K562 (cell line): Measurements from ENCODE around the gene SDC1. TPM values are rescaled to one million over a fixed set of nuclear protein-coding genes. Genes with fewer than 3 reads are reported as not detected.

Source experiments
- ATAC-seq: fragments of 200-7000 bp; cut with Tn5 transposase; 3 replicates; pipeline ENCODE4 v1.9.1; 2020; ENCODE audit warnings: moderate library complexity
- BruUV-seq: library from RNA; stranded (reverse); fragments of 400-500 nt; replicated peaks from 2 replicates; lab custom pipeline; 2021; lab: Mats Ljungman, UMichigan
- CTCF ChIA-PET: fragments of 300-600 bp; formaldehyde crosslinking; extraction: SDS; loops from one replicate; lab custom pipeline; 2021; ENCODE audit warnings: low intra/inter-chr PET ratio; lab: Yijun Ruan, JAX
- POLR2A ChIA-PET: fragments of 300-600, 350-650 bp; sonication (Branson Sonifier 250); formaldehyde crosslinking; extraction: SDS; loops from one replicate; lab custom pipeline; 2021; ENCODE audit warnings: antibody characterized with exemption, inconsistent platforms; lab: Yijun Ruan, JAX
- DNase-seq, 4 experiments: peaks; one replicate each; pipeline versions ENCODE4 v3.0.0 to v3.0.0-alpha.2; 2011 to 2018; ENCODE audit warnings: low spot score in 3 of 4, mixed read lengths in 3 of 4; ENCODE audit errors: extremely low read depth in 1 of 4
- FAIRE-seq: peaks from 2 replicates; lab custom pipeline; 2011; peaks lifted over from hg19 to GRCh38; lab: Jason Lieb, UNC
- H2AFZ ChIP-seq: 2 replicates; pipeline ENCODE4 v1.6.0; 2011; ENCODE audit warnings: low read depth, low read length, control low read depth, inconsistent platforms
- H3K27ac ChIP-seq: fragments of 200-600 bp; 3 replicates; pipeline ENCODE4 v1.8.0; 2011; ENCODE audit warnings: low read depth, mild to moderate bottlenecking, control low read depth, inconsistent platforms, low read length, moderate library complexity, mixed read lengths; ENCODE audit errors: extremely low read depth
- H3K27me3 ChIP-seq, 2 experiments: fragments of 300-600 bp in 1 of 2; 2 replicates in 1 of 2; 3 replicates in 1 of 2; pipeline versions ENCODE4 v1.6.0 to v1.8.0; 2011; ENCODE audit warnings: inconsistent platforms in 2 of 2, low read length in 2 of 2, mild to moderate bottlenecking in 1 of 2, mixed read lengths in 1 of 2, moderate library complexity in 1 of 2; ENCODE audit not compliant: control insufficient read depth in 2 of 2, insufficient read depth in 2 of 2
- H3K36me3 ChIP-seq: fragments of 300-600 bp; 3 replicates; pipeline ENCODE4 v1.8.0; 2011; ENCODE audit warnings: mild to moderate bottlenecking, low read length, inconsistent platforms; ENCODE audit not compliant: control insufficient read depth, insufficient read depth
- H3K4me1 ChIP-seq, 2 experiments: fragments of 200-600 bp in 1 of 2; replicated peaks in 1 of 2; 2 replicates in 1 of 2; 3 replicates in 1 of 2; pipeline versions ENCODE4 v1.5.1 to v1.8.0; 2011; ENCODE audit warnings: inconsistent platforms in 2 of 2, low read length in 2 of 2, mild to moderate bottlenecking in 1 of 2, mixed read lengths in 1 of 2, moderate library complexity in 1 of 2; ENCODE audit not compliant: control insufficient read depth in 2 of 2, insufficient read depth in 2 of 2
- H3K4me2 ChIP-seq: 2 replicates; pipeline ENCODE4 v1.6.1; 2011; ENCODE audit warnings: low read length, control low read depth, inconsistent platforms, mixed read lengths; ENCODE audit not compliant: insufficient read depth
- H3K4me3 ChIP-seq: fragments of 200-600 bp; sonication (generic), shearing (Covaris generic); 2 replicates; pipeline ENCODE4 v1.5.1; 2016; ENCODE audit warnings: control low read depth, inconsistent platforms
- H3K79me2 ChIP-seq: fragments of 200-600 bp; 3 replicates; pipeline ENCODE4 v1.8.0; 2011; ENCODE audit warnings: low read length, inconsistent platforms; ENCODE audit not compliant: control insufficient read depth, insufficient read depth
- H3K9ac ChIP-seq, 2 experiments: 2 replicates each; pipeline versions ENCODE4 v1.6.0 to v1.6.1; 2011; ENCODE audit warnings: low read depth in 2 of 2, low read length in 2 of 2, control low read depth in 1 of 2, inconsistent platforms in 1 of 2, mild to moderate bottlenecking in 1 of 2, mixed read lengths in 1 of 2; ENCODE audit not compliant: insufficient read depth in 1 of 2
- H3K9me1 ChIP-seq: one replicate; pipeline ENCODE4 v1.6.0; 2011; ENCODE audit warnings: inconsistent platforms, mild to moderate bottlenecking, low read length, moderate library complexity; ENCODE audit not compliant: control insufficient read depth, insufficient read depth
- H3K9me3 ChIP-seq: replicated peaks from 2 replicates; pipeline ENCODE4 v1.5.1; 2011; ENCODE audit warnings: low read depth, low read length, inconsistent platforms; ENCODE audit not compliant: control insufficient read depth, insufficient read depth
- H4K20me1 ChIP-seq: replicated peaks from 2 replicates; pipeline ENCODE4 v1.6.1; 2011; ENCODE audit warnings: low read length, inconsistent platforms, mixed read lengths; ENCODE audit not compliant: control insufficient read depth, insufficient read depth
- C11orf30 ChIP-seq: fragments of 450-650 bp; IDR thresholded peaks from 2 replicates; pipeline ENCODE4 v1.6.1; 2016; ENCODE audit warnings: low read depth, mild to moderate bottlenecking
- GABPA ChIP-seq: fragments of 200-800 bp; sonication (Bioruptor generic); conservative IDR thresholded peaks from 2 replicates; pipeline ENCODE4 v1.6.1; 2016; ENCODE audit warnings: low read depth, missing genetic modification characterization, missing compliant biosample characterization
- MEIS2 ChIP-seq: fragments of 450-650 bp; IDR thresholded peaks from 2 replicates; pipeline ENCODE4 v1.6.1; 2014; ENCODE audit warnings: mild to moderate bottlenecking; ENCODE audit not compliant: partially characterized antibody
- PBX2 ChIP-seq, 2 experiments: IDR thresholded peaks in 1 of 2; conservative IDR thresholded peaks in 1 of 2; 2 replicates each; pipeline ENCODE4 v1.6.1; 2016; ENCODE audit warnings: low read depth in 2 of 2, mild to moderate bottlenecking in 1 of 2, missing compliant biosample characterization in 1 of 2, missing genetic modification characterization in 1 of 2, moderate library complexity in 1 of 2
- PHF8 ChIP-seq: fragments of 200-600 bp; sonication (generic); IDR thresholded peaks from 2 replicates; pipeline ENCODE4 v1.6.1; 2012; ENCODE audit warnings: mixed run types, mild to moderate bottlenecking, inconsistent platforms, low read length, moderate library complexity, borderline replicate concordance
- PKNOX1 ChIP-seq: fragments of 450-650 bp; IDR thresholded peaks from 2 replicates; pipeline ENCODE4 v1.6.1; 2016
- RBFOX2 ChIP-seq: fragments of 200-400 bp; formaldehyde crosslinking; IDR thresholded peaks from 2 replicates; pipeline ENCODE4 v1.6.1; 2017; ENCODE audit warnings: low read depth, mild to moderate bottlenecking, low read length, moderate library complexity
- ZBTB1 ChIP-seq: sonication (generic); formaldehyde crosslinking; IDR thresholded peaks from 2 replicates; pipeline ENCODE4 v1.8.1; 2023; ENCODE audit warnings: missing genetic modification reagents, low read depth, mild to moderate bottlenecking, borderline replicate concordance
- ZBTB8A ChIP-seq: fragments of 450-650 bp; IDR thresholded peaks from 2 replicates; pipeline ENCODE4 v1.6.1; 2018; ENCODE audit warnings: mild to moderate bottlenecking, moderate library complexity; ENCODE audit not compliant: partially characterized antibody
- ZNF512 ChIP-seq: IDR thresholded peaks from 2 replicates; pipeline ENCODE4 v1.6.1; 2016; ENCODE audit warnings: missing genetic modification characterization, missing compliant biosample characterization
- ZNF740 ChIP-seq, 3 experiments: fragments of 200-800 bp in 1 of 3; sonication (Bioruptor generic) in 1 of 3; sonication (generic) in 1 of 3; formaldehyde crosslinking in 1 of 3; IDR thresholded peaks; 2 replicates each; pipeline versions ENCODE4 v1.6.1 to v1.8.0; 2016 to 2022; ENCODE audit warnings: mild to moderate bottlenecking in 2 of 3, missing compliant biosample characterization in 2 of 3, missing genetic modification characterization in 2 of 3, missing genetic modification reagents in 1 of 3
- WGBS: fragments of 100-300 bp; shearing (Covaris generic); methylation state at CpG from one replicate; pipeline ENCODE4 v1.1.6; 2016; ENCODE audit warnings: low coverage, mixed read lengths; ENCODE audit not compliant: insufficient coverage; ENCODE audit errors: missing lambda C conversion rate; 5-methylcytosine and 5-hydroxymethylcytosine counted together
- in situ Hi-C: fragments of 300-500 bp; cut with MboI; formaldehyde crosslinking; loops from 4 replicates; pipeline ENCODE4 v1.15.0; 2018; ENCODE audit warnings: inconsistent platforms, mixed read lengths
- intact Hi-C: fragments of 100-400 bp; cut with micrococcal nuclease; formaldehyde crosslinking; loops from 2 replicates; pipeline ENCODE4 v1.14.2; 2022
- polyA plus RNA-seq, 8 experiments: library from polyadenylated mRNA; depleted of rRNA in 4 of 8; stranded (reverse) in 5 of 8; unstranded in 3 of 8; fragments of >200 nt; fragmentation: Nextera tagmentation in 2 of 8; fragmentation: Illumina TruSeq in 1 of 8; extraction: Ambion mirVana in 2 of 8; extraction: Trizol in 1 of 8; gene quantifications; 2 replicates each; pipeline versions ENCODE4 v1.2.1 to v1.2.3, GENCODE V29; 2011 to 2014; ENCODE audit warnings: inconsistent platforms in 1 of 8, missing spikeins in 1 of 8
- total RNA-seq, 7 experiments: library from RNA; depleted of rRNA in 6 of 7; stranded (reverse); fragments of >200 nt in 6 of 7; fragmentation: Illumina TruSeq in 2 of 7; extraction: Trizol in 2 of 7; gene quantifications; 2 replicates each; pipeline versions ENCODE4 v1.2.1 to v1.2.3, GENCODE V29; 2011 to 2021; ENCODE audit warnings: low replicate concordance in 1 of 7

Gene SDC1
- total and polyA plus RNA-seq, 9 of the 15 experiments (the other 6 are each of a cell fraction or from before 2014, with no cell fraction given) = 0.06 to 2.7 (median 0.49) TPM

GRCh38 chr2:20212459-20212870, 12.5 kb downstream of the SDC1 start:
- ChIA-PET POLR2A (interaction anchor here (0.6 to 0.8 kb wide), 3 partner anchors 9 to 587 kb away, joined by 3 to 4 read pairs (median 3); no protein-coding TSS in a partner anchor), CTCF (no interaction called here)
- peak in 2 of 4 experiments; percentile 32 to 50 for DNase-seq
- Histone ChIP-seq H3K9ac (peak overlapping the region in 1 of 2 experiments; percentile 39; a peak in 1 of 4 replicates), H2AFZ (peak overlapping the region; percentile 38), H3K4me2 (no peak overlapping the region), H3K9me3 (no peaks in the 10 kb centered on the region), H3K27me3 (peaks cover 0 to 31% of the 10 kb centered on the region in 2 experiments; a peak in 1 of 5 replicates), H3K4me1 (peaks cover 16 to 29% of the 10 kb centered on the region in 2 experiments), H3K4me3 (no peak overlapping the region), H3K9me1 (no peaks in the 10 kb centered on the region), H3K79me2 (no peaks in the 10 kb centered on the region), H4K20me1 (no peaks in the 10 kb centered on the region), H3K27ac (no peak overlapping the region), H3K36me3 (no peaks in the 10 kb centered on the region)
- BruUV-seq = no TSS peak
- intact Hi-C loops (no loop called here), in situ Hi-C loops (no loop called here)
- WGBS = 31% methylated on average over 10 of the region's 11 CpGs
- TF ChIP-seq C11orf30 (no peak), PBX2 (CRISPR knock-in tag; IDR thresholded peaks at IDR 0.05; ENCODE audit: low read depth) (0 out of 2 replicates have a peak, but pooled peaks have one; percentile 25), PBX2 (tag; conservative IDR thresholded peaks at IDR 0.05; ENCODE audit: low read depth) (peak; percentile 88), PKNOX1 (peak; percentile 89), PHF8 (peak; percentile 17; the same call in 1 of the 2 replicates), RBFOX2 (0 out of 2 replicates have a peak, but pooled peaks have one; percentile 10), ZBTB8A (no peak), MEIS2 (peak; percentile 57), ZNF512 (tag) (no peak), ZBTB1 (CRISPR knock-in tag) (no peak), GABPA (tag) (peak; percentile 75), ZNF740 (CRISPR knock-in tag; IDR thresholded peaks at IDR 0.05) (no peak), ZNF740 (tag; IDR thresholded peaks at IDR 0.05) (no peak)
- peak; percentile 42; the same call in 2 of the 3 replicates for ATAC-seq
- FAIRE-seq = no peak
